AG04449 (cell line): ENCODE measurements around the gene SCGB1A1.

Source experiments
- CTCF ChIA-PET: fragments of 350-600 bp; formaldehyde crosslinking; extraction: SDS; loops from one replicate; lab custom pipeline; 2021; ENCODE audit warnings: antibody characterized with exemption; lab: Yijun Ruan, JAX
- POLR2A ChIA-PET: fragments of 400-600, 350-600 bp; formaldehyde crosslinking; extraction: SDS; loops from one replicate; lab custom pipeline; 2020; ENCODE audit warnings: antibody characterized with exemption, inconsistent platforms; lab: Yijun Ruan, JAX
- DNase-seq: peaks from one replicate; pipeline ENCODE4 v3.0.0-alpha.2; 2010; ENCODE audit warnings: low read depth, low spot score
- H3K4me3 ChIP-seq: 2 replicates; pipeline ENCODE4 v1.5.1; 2011; ENCODE audit warnings: low read depth, mild to moderate bottlenecking, control low read depth, low read length
- CTCF ChIP-seq: IDR thresholded peaks from one replicate; pipeline ENCODE4 v1.5.1; 2011; ENCODE audit warnings: mild to moderate bottlenecking, moderate library complexity, low read length, control low read depth, inconsistent platforms; ENCODE audit not compliant: insufficient read depth; ENCODE audit errors: missing control alignments

Gene SCGB1A1

GRCh38 chr11:62411524-62411923 lies 7.3 kb upstream of the SCGB1A1 start:
- ChIA-PET CTCF (interaction anchor here (0.8 to 3.6 kb wide), 7 partner anchors 10 to 149 kb away, joined by 3 to 21 read pairs (median 4); no protein-coding TSS in a partner anchor), POLR2A (no interaction called here)
- TF ChIP-seq CTCF = no peak
- no peak for DNase-seq
- no peak overlapping the region for H3K4me3 ChIP-seq

DNA sequence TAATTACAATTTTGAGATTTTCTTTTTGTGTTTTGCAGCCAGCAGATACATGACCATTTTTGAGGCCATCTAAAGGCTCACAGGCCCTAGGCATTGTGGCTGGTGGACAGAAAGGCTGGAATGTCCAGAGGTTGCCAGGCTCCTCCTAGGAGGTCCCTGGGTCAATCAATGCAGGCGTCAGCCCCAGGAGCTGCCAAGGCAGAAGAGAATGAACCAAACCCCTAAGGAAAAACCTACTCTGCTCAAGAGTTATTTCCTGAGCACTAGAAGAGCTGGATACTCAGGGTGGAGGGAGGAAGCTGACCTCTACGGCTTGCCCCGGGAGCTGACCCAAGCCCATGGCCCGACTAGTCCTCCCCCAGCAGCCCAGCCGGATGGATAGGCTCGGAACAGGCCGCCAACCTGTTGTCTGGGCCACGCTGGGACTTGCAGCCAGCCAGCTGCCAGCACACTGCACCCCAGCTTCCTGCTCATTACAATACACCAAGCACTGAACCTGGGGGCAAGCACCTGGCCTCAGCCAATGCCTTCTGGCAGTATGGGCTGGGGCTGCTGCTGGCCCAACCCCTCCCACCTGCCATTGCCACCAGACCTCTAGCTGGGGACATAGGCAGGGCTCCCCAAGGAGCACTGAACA lies 5.7 kb upstream of the SCGB1A1 start:
- H3K4me3 ChIP-seq = no peak overlapping the region
- POLR2A ChIA-PET = no interaction called here
- CTCF ChIA-PET = interaction anchor here (1.0 to 4.0 kb wide), 7 partner anchors 8 to 199 kb away, joined by 3 to 29 read pairs (median 4); partner anchors contain the start of gene TUT1
- no peak for DNase-seq
- TF ChIP-seq CTCF = no peak

- DNase-seq = no peak
- H3K4me3 ChIP-seq = no peak overlapping the region
- ChIA-PET CTCF (interaction anchor here (1.0 to 16.0 kb wide), 4 partner anchors 8 to 142 kb away, joined by 3 to 337 read pairs (median 174); partner anchors contain the start of gene AHNAK), POLR2A (interaction anchor here (0.6 kb wide), 1 partner anchor 149 kb away, joined by 7 read pairs; no protein-coding TSS in a partner anchor)
- no peak for TF ChIP-seq CTCF
Measured at GRCh38 chr11:62416596-62416995, 2.2 kb upstream of the SCGB1A1 start.

GRCh38 chr11:62418136-62418535 lies 697 bp upstream of the SCGB1A1 start:
- no peak for TF ChIP-seq CTCF
- DNase-seq = no peak
- no peak overlapping the region for H3K4me3 ChIP-seq
- ChIA-PET CTCF (interaction anchor here (2.1 to 16.0 kb wide), 3 partner anchors 24 to 141 kb away, joined by 10 to 337 read pairs (median 320); partner anchors contain the start of gene AHNAK), POLR2A (no interaction called here)

DNA sequence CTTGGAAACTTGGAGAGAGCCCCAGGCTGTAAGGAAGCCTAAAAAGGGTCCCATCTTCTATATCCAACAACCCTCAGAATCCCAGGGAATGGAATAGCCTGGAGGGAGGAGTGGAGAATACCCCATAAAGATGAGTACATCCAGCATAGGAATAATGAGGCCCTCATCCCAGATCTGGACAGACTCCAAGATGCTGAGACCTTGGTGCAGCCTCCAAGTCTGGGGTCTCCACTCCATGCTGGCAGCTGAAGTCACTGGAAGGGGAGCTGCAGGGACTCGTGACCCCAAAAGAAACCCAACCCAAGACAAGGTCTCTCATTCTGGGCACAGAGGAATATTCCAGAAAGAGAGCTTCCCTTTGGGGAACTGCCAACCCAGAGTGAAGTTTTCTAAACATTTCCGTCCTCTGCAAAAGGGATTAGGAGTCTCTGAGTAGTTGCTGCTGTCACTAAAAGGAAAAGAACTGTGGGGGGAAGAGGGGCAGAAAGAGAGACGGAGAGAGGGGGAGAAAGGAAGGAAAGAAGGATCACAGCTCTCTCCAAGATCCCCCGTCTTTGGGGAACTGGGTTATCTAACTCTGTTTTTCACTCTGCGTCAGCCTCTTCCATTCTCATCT lies 589 bp downstream of the SCGB1A1 start:
- DNase-seq = no peak
- H3K4me3 ChIP-seq = no peak overlapping the region
- no peak for TF ChIP-seq CTCF
- POLR2A ChIA-PET = interaction anchor here (1.0 kb wide), 1 partner anchor 19 kb away, joined by 3 read pairs; no protein-coding TSS in a partner anchor
- CTCF ChIA-PET = interaction anchor here (0.8 to 16.0 kb wide), 7 partner anchors 9 to 139 kb away, joined by 3 to 337 read pairs (median 4); partner anchors contain the start of gene AHNAK

DNA sequence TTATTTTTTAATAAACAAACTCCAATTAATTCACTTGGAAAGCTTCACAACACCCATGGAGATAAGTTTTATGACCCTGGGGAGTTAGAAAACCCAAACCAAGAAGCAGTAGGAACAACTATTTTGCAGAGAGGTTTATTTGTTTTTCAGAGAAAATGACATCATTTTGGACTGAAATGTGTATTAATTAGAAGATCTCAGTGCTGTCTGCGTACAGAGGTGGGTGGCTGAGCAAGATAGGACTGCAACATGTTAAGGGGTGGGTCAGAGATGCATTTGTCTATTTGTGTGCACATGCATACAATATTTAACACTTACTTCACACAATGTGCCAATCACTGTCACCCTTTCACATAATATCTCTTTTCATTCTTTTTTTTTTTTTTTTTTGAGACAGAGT lies 1.1 kb downstream of the SCGB1A1 start:
- ChIA-PET CTCF (interaction anchor here (0.8 to 16.0 kb wide), 7 partner anchors 9 to 139 kb away, joined by 3 to 337 read pairs (median 4); partner anchors contain the start of gene AHNAK), POLR2A (interaction anchor here (1.0 kb wide), 1 partner anchor 20 kb away, joined by 3 read pairs; no protein-coding TSS in a partner anchor)
- H3K4me3 ChIP-seq = no peak overlapping the region

More for the DNA sequence above, 1.1 kb downstream of the SCGB1A1 start:
- DNase-seq = no peak
- no peak for TF ChIP-seq CTCF
